ENCODE results near the gene EPB42. TPM values are rescaled to one million over a fixed set of nuclear protein-coding genes. Genes with fewer than 3 reads are reported as not detected.

The EPB42 gene
- total RNA-seq, 1 experiment from 2014 or later: not detected

GRCh38 chr15:43242616-43243015 lies 21.8 kb upstream of the EPB42 start (continued):
- TF ChIP-seq POLR2AphosphoS5 (IDR thresholded peaks at IDR 0.05; ENCODE audit: low read depth, low read length): no peak
- TF ChIP-seq SIN3A (IDR thresholded peaks at IDR 0.05; ENCODE audit: low read depth): no peak
- TF ChIP-seq ZNF274 (IDR thresholded peaks at IDR 0.05; ENCODE audit: low read depth, low read length): no peak
- no peak for TF ChIP-seq ATF3 (IDR thresholded peaks at IDR 0.05)
- no peak for TF ChIP-seq FOSL1 (IDR thresholded peaks at IDR 0.05; ENCODE audit: low read depth)
- TF ChIP-seq JUND (IDR thresholded peaks at IDR 0.05): no peak
- no peak for TF ChIP-seq CEBPB (IDR thresholded peaks at IDR 0.05; ENCODE audit: low read depth)

- H3K9me3 ChIP-seq (ENCODE audit: control insufficient read depth in 1 of 2, insufficient read depth in 1 of 2, low read depth in 1 of 2, low read length in 2 of 2): no peaks in the 10 kb centered on the region
- H3K36me3 ChIP-seq (ENCODE audit: control insufficient read depth in 1 of 2, insufficient read depth in 2 of 2, low read length in 2 of 2): no peaks in the 10 kb centered on the region
- ChIA-PET RAD21 (ENCODE audit: low non-redundant PET in 1 of 2, low total read pairs in 2 of 2, uncharacterized antibody in 2 of 2, unreplicated experiment in 2 of 2) (no interaction called here), CTCF (no interaction called here), POLR2A (no interaction called here)
- no TSS peak for BruUV-seq (replicated peaks)
- TF ChIP-seq ELF1 (IDR thresholded peaks at IDR 0.05; ENCODE audit: borderline replicate concordance, low read depth) (no peak), ZBTB33 (IDR thresholded peaks at IDR 0.05; ENCODE audit: extremely low read depth, insufficient replicate concordance, low read length) (no peak), RAD21 (IDR thresholded peaks at IDR 0.05; ENCODE audit: low read depth) (no peak), POLR2A (IDR thresholded peaks at IDR 0.05; ENCODE audit: borderline replicate concordance, extremely low read depth, insufficient read depth, insufficient read length) (no peak), SRF (IDR thresholded peaks at IDR 0.05; ENCODE audit: low read depth) (no peak), POLR2AphosphoS5 (IDR thresholded peaks at IDR 0.05; ENCODE audit: low read depth, low read length) (no peak), TCF7L2 (IDR thresholded peaks at IDR 0.05; ENCODE audit: borderline replicate concordance, extremely low read depth, insufficient read depth, insufficient read length) (no peak), ZFX (IDR thresholded peaks at IDR 0.05) (no peak)
- H3K79me2 ChIP-seq (ENCODE audit: insufficient read depth, low read length): no peaks in the 10 kb centered on the region
- DNase-seq (ENCODE audit: low read depth, low spot score) (no peak), ATAC-seq (no peak)
- H2AFZ ChIP-seq (ENCODE audit: low read depth, low read length, poor library complexity, severe bottlenecking): no peak overlapping the region
- H3K4me2 ChIP-seq (ENCODE audit: low read length): no peak overlapping the region
- no peak overlapping the region for H3K27ac ChIP-seq (ENCODE audit: low read depth, low read length)
- H3K9ac ChIP-seq (ENCODE audit: low read length): no peak overlapping the region
- H4K20me1 ChIP-seq (ENCODE audit: insufficient read depth): no peaks in the 10 kb centered on the region
- no peaks in the 10 kb centered on the region for H3K27me3 ChIP-seq (ENCODE audit: insufficient read depth, low read length)
- no peaks in the 10 kb centered on the region for H3K9me2 ChIP-seq (ENCODE audit: insufficient read depth)
- no peaks in the 10 kb centered on the region for H3K4me1 ChIP-seq (ENCODE audit: control insufficient read depth in 1 of 2, insufficient read depth in 2 of 2, low read length in 2 of 2)
- intact Hi-C loops (cut with micrococcal nuclease): no loop called here
- no peak overlapping the region for H3K4me3 ChIP-seq (replicated peaks in 1 of 2; ENCODE audit: low read depth in 1 of 2, low read length in 2 of 2)
Measured at GRCh38 chr15:43241100-43241499, 20.3 kb upstream of the EPB42 start.

Data from HCT116 (cell line).